A549 (cell line): Measurements from ENCODE around the gene GHDC.

Experiments
- EP300 ChIP-seq, 2 experiments: fragments of >200 bp; sonication (Bioruptor Twin); formaldehyde crosslinking; IDR thresholded peaks; 2 replicates in 1 of 2; 3 replicates in 1 of 2; pipeline ENCODE4 v1.6.1; 2016 to 2017
- HEYL ChIP-seq: fragments of 250-450 bp; sonication (Bioruptor Pico); IDR thresholded peaks from 2 replicates; pipeline ENCODE4 v1.8.0; 2021; ENCODE audit warnings: mild to moderate bottlenecking, moderate library complexity
- MAFK ChIP-seq: fragments of 450-650 bp; IDR thresholded peaks from 2 replicates; pipeline ENCODE4 v1.6.1; 2014; ENCODE audit not compliant: partially characterized antibody
- POLR2AphosphoS2 ChIP-seq: conservative IDR thresholded peaks from 2 replicates; pipeline ENCODE4 v1.6.1; 2012; ENCODE audit warnings: low read length, improper control_type of control experiment, inconsistent platforms
- RNF2 ChIP-seq: fragments of 200-600 bp; sonication (generic); IDR thresholded peaks from 2 replicates; pipeline ENCODE4 v1.6.1; 2016; ENCODE audit warnings: low read depth, mild to moderate bottlenecking, antibody characterized with exemption, moderate library complexity, borderline replicate concordance
- SMC3 ChIP-seq: fragments of >200 bp; sonication (Bioruptor Twin); formaldehyde crosslinking; IDR thresholded peaks from 3 replicates; pipeline ENCODE4 v1.6.1; 2018; ENCODE audit warnings: inconsistent platforms
- TF ChIP-seq, protein P1 (sequence below): fragments of >200 bp; sonication (Bioruptor Twin); formaldehyde crosslinking; IDR thresholded peaks from 3 replicates; pipeline ENCODE4 v1.5.1; 2016

DNA sequence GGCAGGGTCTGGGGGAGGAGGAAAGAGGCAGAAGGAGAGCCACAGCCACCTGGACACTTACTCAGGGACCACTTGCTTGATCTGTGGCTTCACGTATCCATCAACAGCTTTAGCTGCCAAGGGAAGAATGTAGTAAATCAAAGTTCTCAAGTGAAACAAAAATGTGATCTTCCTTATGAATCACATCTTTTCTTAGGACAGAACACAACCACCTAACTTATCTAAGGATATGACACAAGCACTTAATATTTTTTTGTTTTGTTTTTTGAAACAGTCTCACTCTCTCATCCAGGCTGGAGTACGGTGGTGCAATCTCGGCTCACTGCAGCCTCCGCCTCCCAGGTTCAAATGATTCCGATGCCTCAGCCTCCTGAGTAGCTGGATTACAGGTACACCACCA, 8.4 kb upstream of the GHDC start:
- no peak for TF ChIP-seq RNF2
- TF ChIP-seq, protein P1, sequence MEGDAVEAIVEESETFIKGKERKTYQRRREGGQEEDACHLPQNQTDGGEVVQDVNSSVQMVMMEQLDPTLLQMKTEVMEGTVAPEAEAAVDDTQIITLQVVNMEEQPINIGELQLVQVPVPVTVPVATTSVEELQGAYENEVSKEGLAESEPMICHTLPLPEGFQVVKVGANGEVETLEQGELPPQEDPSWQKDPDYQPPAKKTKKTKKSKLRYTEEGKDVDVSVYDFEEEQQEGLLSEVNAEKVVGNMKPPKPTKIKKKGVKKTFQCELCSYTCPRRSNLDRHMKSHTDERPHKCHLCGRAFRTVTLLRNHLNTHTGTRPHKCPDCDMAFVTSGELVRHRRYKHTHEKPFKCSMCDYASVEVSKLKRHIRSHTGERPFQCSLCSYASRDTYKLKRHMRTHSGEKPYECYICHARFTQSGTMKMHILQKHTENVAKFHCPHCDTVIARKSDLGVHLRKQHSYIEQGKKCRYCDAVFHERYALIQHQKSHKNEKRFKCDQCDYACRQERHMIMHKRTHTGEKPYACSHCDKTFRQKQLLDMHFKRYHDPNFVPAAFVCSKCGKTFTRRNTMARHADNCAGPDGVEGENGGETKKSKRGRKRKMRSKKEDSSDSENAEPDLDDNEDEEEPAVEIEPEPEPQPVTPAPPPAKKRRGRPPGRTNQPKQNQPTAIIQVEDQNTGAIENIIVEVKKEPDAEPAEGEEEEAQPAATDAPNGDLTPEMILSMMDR, result no peak
- no peak for TF ChIP-seq POLR2AphosphoS2
- no peak for TF ChIP-seq MAFK
- no peak for TF ChIP-seq EP300 (IDR thresholded peaks at IDR 0.05)
- TF ChIP-seq SMC3, result no peak
- no peak for TF ChIP-seq HEYL (CRISPR knock-in tag)
